AG10803 (cell line): ENCODE results near the gene CITED1.
"Not testable (repeated sequence)": the region's sequence is repeated elsewhere in the genome, so short reads cannot be mapped to it uniquely, and the experiment has no call there.

Experiments
- DNase-seq: peaks from one replicate; pipeline ENCODE4 v3.0.0; 2010; ENCODE audit warnings: low read depth
- H3K4me3 ChIP-seq: 2 replicates; pipeline ENCODE4 v1.5.1; 2011; ENCODE audit warnings: mild to moderate bottlenecking, low read length, control low read depth
- TF ChIP-seq, protein P1 (sequence below): conservative IDR thresholded peaks from 2 replicates; pipeline ENCODE4 v1.5.1; 2011; ENCODE audit warnings: mild to moderate bottlenecking, low read length, control low read depth, inconsistent platforms

The CITED1 gene

DNA sequence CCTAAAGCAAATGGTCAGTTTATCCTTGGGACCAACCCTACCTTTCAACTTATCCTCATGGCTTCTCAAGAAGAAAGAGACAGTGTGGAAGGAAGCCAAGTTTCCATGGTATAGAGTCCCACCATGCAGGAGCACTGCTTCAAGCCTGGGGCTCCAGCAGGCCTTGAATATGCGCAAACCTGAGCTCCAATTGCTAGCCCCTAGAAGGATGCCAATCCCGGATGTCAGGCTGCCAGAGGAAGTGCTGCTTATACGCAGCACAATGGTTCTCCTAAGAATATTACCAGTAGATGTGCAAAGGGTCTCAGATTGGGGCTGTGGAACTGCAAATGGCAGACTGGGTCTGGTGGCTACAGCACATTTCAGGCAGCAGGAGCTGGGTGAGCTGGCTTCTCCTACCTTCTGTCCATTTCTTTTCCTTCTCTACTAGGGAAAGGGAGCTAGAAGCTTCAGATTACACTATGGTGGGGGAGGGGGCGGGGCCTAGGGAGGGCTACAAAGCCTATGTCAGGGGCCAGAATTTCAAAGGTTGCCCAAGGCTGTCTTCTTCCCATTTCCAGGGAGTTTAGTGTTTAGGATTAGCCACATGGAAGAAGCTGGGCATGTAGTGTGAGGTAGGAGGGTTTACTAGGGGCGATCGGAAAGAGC, 40.7 kb upstream of the CITED1 start:
- TF ChIP-seq, protein P1, sequence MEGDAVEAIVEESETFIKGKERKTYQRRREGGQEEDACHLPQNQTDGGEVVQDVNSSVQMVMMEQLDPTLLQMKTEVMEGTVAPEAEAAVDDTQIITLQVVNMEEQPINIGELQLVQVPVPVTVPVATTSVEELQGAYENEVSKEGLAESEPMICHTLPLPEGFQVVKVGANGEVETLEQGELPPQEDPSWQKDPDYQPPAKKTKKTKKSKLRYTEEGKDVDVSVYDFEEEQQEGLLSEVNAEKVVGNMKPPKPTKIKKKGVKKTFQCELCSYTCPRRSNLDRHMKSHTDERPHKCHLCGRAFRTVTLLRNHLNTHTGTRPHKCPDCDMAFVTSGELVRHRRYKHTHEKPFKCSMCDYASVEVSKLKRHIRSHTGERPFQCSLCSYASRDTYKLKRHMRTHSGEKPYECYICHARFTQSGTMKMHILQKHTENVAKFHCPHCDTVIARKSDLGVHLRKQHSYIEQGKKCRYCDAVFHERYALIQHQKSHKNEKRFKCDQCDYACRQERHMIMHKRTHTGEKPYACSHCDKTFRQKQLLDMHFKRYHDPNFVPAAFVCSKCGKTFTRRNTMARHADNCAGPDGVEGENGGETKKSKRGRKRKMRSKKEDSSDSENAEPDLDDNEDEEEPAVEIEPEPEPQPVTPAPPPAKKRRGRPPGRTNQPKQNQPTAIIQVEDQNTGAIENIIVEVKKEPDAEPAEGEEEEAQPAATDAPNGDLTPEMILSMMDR = no peak
- DNase-seq = no peak
- no peak overlapping the region for H3K4me3 ChIP-seq

DNA sequence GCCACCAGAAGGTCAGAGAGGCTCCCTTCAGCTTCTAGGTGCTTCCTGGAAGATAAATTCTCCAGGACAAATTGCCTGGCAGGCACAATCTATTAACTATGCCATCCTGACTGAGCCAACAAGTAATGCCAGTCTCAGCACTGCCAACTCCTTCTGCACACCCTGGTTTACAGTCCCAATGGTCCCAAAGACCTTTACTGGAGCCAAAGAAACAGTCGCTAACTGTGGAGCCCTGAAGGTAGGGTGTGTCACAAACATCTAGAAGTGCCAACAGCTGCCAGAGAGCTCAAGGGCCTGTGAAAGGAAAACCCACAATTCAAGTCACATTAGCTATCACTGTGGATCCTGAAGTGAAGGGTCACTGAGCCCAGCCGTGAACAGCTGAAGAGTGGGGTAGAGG, 34.9 kb upstream of the CITED1 start:
- TF ChIP-seq, protein P1 = no peak
- no peak for DNase-seq

DNA sequence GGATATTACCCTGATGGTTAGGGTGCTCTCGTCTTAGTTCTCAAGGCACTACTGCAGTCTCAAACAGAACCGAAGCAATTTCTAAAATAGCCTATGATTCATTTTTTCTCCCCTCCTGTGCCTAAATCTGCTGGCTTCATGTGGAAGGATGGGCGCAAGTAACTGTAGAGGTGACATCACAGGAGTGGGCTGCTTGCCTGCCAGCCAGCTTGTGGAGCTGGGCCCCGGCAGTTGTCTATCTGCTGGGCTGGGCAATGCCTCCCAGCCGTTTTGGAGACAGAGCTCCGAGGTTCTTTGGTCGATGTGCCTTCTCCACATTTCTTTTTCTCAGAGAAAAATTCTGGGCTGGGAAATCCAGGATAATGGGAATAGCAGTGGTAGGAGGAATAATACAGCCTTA, 34.3 kb upstream of the CITED1 start:
- H3K4me3 ChIP-seq = no peak overlapping the region
- DNase-seq = no peak
- TF ChIP-seq, protein P1 = no peak

More for the DNA sequence above, 34.9 kb upstream of the CITED1 start:
- H3K4me3 ChIP-seq = no peak overlapping the region

DNA sequence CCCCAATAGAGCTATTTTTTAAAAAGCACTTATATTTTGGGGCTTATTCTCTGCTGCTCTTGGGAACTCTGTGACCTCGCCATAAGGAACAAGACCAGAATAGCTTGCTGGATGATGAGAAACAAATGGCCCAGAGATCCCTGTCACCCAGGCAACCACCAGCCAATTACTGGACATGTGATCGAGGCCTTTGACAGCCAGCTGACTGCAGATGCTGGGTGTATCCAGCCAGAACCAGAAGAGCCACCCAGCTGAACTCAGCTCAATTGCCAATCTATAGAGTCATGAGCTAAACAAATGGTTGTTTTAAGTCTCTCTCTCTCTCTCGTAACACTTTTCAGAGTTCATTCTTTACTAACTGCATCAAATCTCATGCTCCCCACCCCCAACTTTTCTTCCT, 24.4 kb upstream of the CITED1 start:
- no peak for DNase-seq
- TF ChIP-seq, protein P1 = no peak

DNA sequence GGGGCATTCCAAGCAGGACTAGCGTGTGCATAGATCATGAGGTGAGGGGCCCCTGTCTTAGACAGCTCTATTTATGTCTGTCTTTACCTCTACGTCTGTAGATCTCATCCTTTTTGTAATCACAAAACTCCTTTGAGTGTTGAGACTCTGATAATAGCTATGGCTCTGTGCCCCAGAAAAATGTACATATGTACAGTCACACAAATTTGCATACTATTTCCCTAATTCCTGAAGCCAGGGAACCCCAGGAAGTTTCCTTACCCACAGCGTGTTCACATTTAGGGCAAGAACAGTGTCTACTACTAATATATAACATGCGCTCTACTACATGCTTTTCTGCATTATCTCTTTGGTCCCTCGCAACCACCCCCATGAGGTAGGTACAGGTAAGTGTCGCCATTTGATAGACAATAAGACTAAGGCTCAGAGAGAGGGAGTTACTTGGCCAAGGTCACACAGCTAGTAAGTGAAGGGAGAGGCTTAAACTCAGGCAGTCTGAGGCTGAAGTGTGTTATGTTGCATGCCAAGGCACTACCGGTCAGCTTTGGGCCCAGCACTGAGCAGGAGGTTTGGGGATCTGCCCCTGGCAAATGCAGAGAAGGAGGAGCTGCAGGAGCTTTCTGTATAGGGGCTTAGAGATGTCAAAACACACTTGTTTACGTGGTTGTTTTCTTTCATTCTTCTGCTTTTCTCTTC, 21.0 kb upstream of the CITED1 start:
- DNase-seq = no peak
- H3K4me3 ChIP-seq = no peak overlapping the region
- TF ChIP-seq, protein P1 = no peak

More for the DNA sequence above, 24.4 kb upstream of the CITED1 start:
- no peak overlapping the region for H3K4me3 ChIP-seq

DNA sequence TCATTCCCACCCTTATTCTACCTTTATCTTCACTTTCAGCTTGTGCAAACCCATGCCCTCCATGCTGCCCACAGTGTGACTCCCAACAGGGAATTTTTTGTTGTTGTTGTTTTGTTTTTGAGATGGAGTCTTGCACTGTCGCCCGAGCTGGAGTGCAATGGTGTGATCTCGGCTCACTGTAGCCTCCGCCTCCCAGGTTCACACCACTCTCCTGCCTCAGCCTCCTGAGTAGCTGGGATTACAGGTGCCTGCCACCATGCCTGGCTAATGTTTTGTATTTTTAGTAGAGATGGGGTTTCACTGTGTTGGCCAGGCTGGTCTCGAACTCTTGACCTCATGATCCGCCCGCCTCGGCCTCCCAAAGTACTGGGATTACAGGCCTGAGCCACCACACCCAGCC, 13.9 kb upstream of the CITED1 start:
- not testable (repeated sequence) for H3K4me3 ChIP-seq, DNase-seq

DNA sequence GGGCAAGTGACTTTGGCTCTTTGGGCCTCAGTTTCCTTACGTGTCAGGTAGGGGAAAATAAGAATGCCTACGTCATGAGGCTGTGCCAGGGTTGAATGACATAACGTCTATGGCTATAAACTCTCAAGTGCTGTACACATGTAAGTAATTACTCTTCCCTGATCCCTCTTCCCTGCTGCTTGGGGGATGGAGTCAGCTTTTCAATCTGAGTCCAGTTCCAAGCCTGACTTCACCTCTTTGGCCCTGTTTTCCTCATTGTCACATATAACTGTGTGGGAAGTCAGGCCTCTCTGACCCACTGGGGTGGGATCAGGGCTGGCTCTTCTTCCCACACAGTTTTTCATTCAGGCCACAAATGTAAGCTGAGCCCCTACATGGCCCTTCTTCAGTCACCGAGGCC, 11.4 kb upstream of the CITED1 start:
- TF ChIP-seq, protein P1 = no peak
- no peak overlapping the region for H3K4me3 ChIP-seq
- DNase-seq = no peak
